GM18867 (cell line): Measurements from ENCODE around the gene FGD6.

Source experiments
- ATAC-seq: cut with Tn5 transposase; IDR thresholded peaks from one replicate; pipeline ENCODE4 v1.9.1; 2021; ENCODE audit warnings: mild to moderate bottlenecking, moderate library complexity; ENCODE audit not compliant: unreplicated experiment

The FGD6 gene

GRCh38 chr12:95034750-95035149 is 182.5 kb downstream of the FGD6 start:
- ATAC-seq = no peak
